Activated naive CD8-positive, alpha-beta T cell (primary cell): ENCODE measurements around the gene SFXN2.

Source experiments
- H3K27ac Mint-ChIP-seq: one replicate; pipeline ENCODE4 v1.8.0; 2021; ENCODE audit warnings: mixed read lengths
- H3K27me3 Mint-ChIP-seq: one replicate; pipeline ENCODE4 v1.8.0; 2021; ENCODE audit warnings: mixed read lengths
- H3K36me3 Mint-ChIP-seq: one replicate; pipeline ENCODE4 v1.8.0; 2021; ENCODE audit warnings: mixed read lengths
- H3K4me1 Mint-ChIP-seq: one replicate; pipeline ENCODE4 v1.8.0; 2021; ENCODE audit warnings: low read depth, mixed read lengths
- H3K4me3 Mint-ChIP-seq: one replicate; pipeline ENCODE4 v1.8.0; 2021; ENCODE audit warnings: mild to moderate bottlenecking, mixed read lengths
- H3K9me3 Mint-ChIP-seq: one replicate; pipeline ENCODE4 v1.8.0; 2021; ENCODE audit warnings: low read depth, mixed read lengths

Gene SFXN2

GRCh38 chr10:102767428-102768160, 53.2 kb downstream of the SFXN2 start:
- H3K36me3 Mint-ChIP-seq, result peaks cover 7% of the 10 kb centered on the region
- no peaks in the 10 kb centered on the region for H3K9me3 Mint-ChIP-seq
- no peaks in the 10 kb centered on the region for H3K27me3 Mint-ChIP-seq
- H3K4me1 Mint-ChIP-seq, result peaks cover 44% of the 10 kb centered on the region
- H3K4me3 Mint-ChIP-seq, result no peak overlapping the region
- H3K27ac Mint-ChIP-seq, result no peak overlapping the region

- H3K9me3 Mint-ChIP-seq, result no peaks in the 10 kb centered on the region
- no peaks in the 10 kb centered on the region for H3K27me3 Mint-ChIP-seq
- H3K4me1 Mint-ChIP-seq, result peaks cover 60% of the 10 kb centered on the region
- no peak overlapping the region for H3K4me3 Mint-ChIP-seq
- H3K27ac Mint-ChIP-seq, result peak overlapping the region; percentile 18
- peaks cover 7% of the 10 kb centered on the region for H3K36me3 Mint-ChIP-seq
Measured at GRCh38 chr10:102769375-102770107, 55.1 kb downstream of the SFXN2 start.

- peaks cover 60% of the 10 kb centered on the region for H3K4me1 Mint-ChIP-seq
- H3K27ac Mint-ChIP-seq, result peak overlapping the region; percentile 46
- H3K4me3 Mint-ChIP-seq, result no peak overlapping the region
- peaks cover 7% of the 10 kb centered on the region for H3K36me3 Mint-ChIP-seq
- no peaks in the 10 kb centered on the region for H3K9me3 Mint-ChIP-seq
- no peaks in the 10 kb centered on the region for H3K27me3 Mint-ChIP-seq
Measured at GRCh38 chr10:102770108-102770482, 55.7 kb downstream of the SFXN2 start.

- H3K4me3 Mint-ChIP-seq, result no peak overlapping the region
- H3K36me3 Mint-ChIP-seq, result peaks cover 4% of the 10 kb centered on the region
- H3K4me1 Mint-ChIP-seq, result peaks cover 61% of the 10 kb centered on the region
- no peak overlapping the region for H3K27ac Mint-ChIP-seq
- no peaks in the 10 kb centered on the region for H3K9me3 Mint-ChIP-seq
- no peaks in the 10 kb centered on the region for H3K27me3 Mint-ChIP-seq
Measured at GRCh38 chr10:102770792-102771191, 56.4 kb downstream of the SFXN2 start.

GRCh38 chr10:102773320-102773719, 58.9 kb downstream of the SFXN2 start:
- peaks cover 69% of the 10 kb centered on the region for H3K4me1 Mint-ChIP-seq
- no peaks in the 10 kb centered on the region for H3K27me3 Mint-ChIP-seq
- no peaks in the 10 kb centered on the region for H3K9me3 Mint-ChIP-seq
- H3K36me3 Mint-ChIP-seq, result peaks cover 2% of the 10 kb centered on the region
- H3K4me3 Mint-ChIP-seq, result no peak overlapping the region
- H3K27ac Mint-ChIP-seq, result no peak overlapping the region

- H3K9me3 Mint-ChIP-seq, result no peaks in the 10 kb centered on the region
- no peak overlapping the region for H3K4me3 Mint-ChIP-seq
- H3K36me3 Mint-ChIP-seq, result peaks cover 2% of the 10 kb centered on the region
- H3K4me1 Mint-ChIP-seq, result peaks cover 73% of the 10 kb centered on the region
- H3K27ac Mint-ChIP-seq, result no peak overlapping the region
- no peaks in the 10 kb centered on the region for H3K27me3 Mint-ChIP-seq
Measured at GRCh38 chr10:102773986-102774385, 59.5 kb downstream of the SFXN2 start.

GRCh38 chr10:102775201-102775934, 60.9 kb downstream of the SFXN2 start:
- H3K4me3 Mint-ChIP-seq, result peak overlapping the region; percentile 46

GRCh38 chr10:102775935-102776669, 61.7 kb downstream of the SFXN2 start:
- no peaks in the 10 kb centered on the region for H3K27me3 Mint-ChIP-seq
- peak overlapping the region; percentile 38 for H3K27ac Mint-ChIP-seq
- no peaks in the 10 kb centered on the region for H3K9me3 Mint-ChIP-seq
- H3K4me1 Mint-ChIP-seq, result peaks cover 71% of the 10 kb centered on the region
- peaks cover 4% of the 10 kb centered on the region for H3K36me3 Mint-ChIP-seq
- H3K4me3 Mint-ChIP-seq, result peak overlapping the region; percentile 61

More at GRCh38 chr10:102775201-102775934, 60.9 kb downstream of the SFXN2 start:
- peaks cover 4% of the 10 kb centered on the region for H3K36me3 Mint-ChIP-seq
- H3K9me3 Mint-ChIP-seq, result no peaks in the 10 kb centered on the region
- H3K27me3 Mint-ChIP-seq, result no peaks in the 10 kb centered on the region
- H3K27ac Mint-ChIP-seq, result peak overlapping the region; percentile 8
- peaks cover 69% of the 10 kb centered on the region for H3K4me1 Mint-ChIP-seq

- H3K36me3 Mint-ChIP-seq, result peaks cover 4% of the 10 kb centered on the region
- peak overlapping the region; percentile 10 for H3K27ac Mint-ChIP-seq
- no peaks in the 10 kb centered on the region for H3K27me3 Mint-ChIP-seq
- H3K4me1 Mint-ChIP-seq, result peaks cover 75% of the 10 kb centered on the region
- no peaks in the 10 kb centered on the region for H3K9me3 Mint-ChIP-seq
- H3K4me3 Mint-ChIP-seq, result no peak overlapping the region
Measured at GRCh38 chr10:102776779-102777456, 62.5 kb downstream of the SFXN2 start.

- Mint-ChIP-seq H3K9me3 (no peaks in the 10 kb centered on the region), H3K27me3 (no peaks in the 10 kb centered on the region), H3K27ac (no peak overlapping the region), H3K36me3 (peaks cover 4% of the 10 kb centered on the region), H3K4me3 (peak overlapping the region; percentile 4), H3K4me1 (peaks cover 77% of the 10 kb centered on the region)
Measured at GRCh38 chr10:102777711-102778453, 63.4 kb downstream of the SFXN2 start.

- Mint-ChIP-seq H3K36me3 (peaks cover 4% of the 10 kb centered on the region), H3K27ac (no peak overlapping the region), H3K4me3 (no peak overlapping the region), H3K9me3 (no peaks in the 10 kb centered on the region), H3K27me3 (no peaks in the 10 kb centered on the region), H3K4me1 (peaks cover 76% of the 10 kb centered on the region)
Measured at GRCh38 chr10:102778781-102779180, 64.3 kb downstream of the SFXN2 start.

GRCh38 chr10:102779680-102780526, 65.5 kb downstream of the SFXN2 start:
- H3K4me1 Mint-ChIP-seq, result peaks cover 71% of the 10 kb centered on the region
- peaks cover 4% of the 10 kb centered on the region for H3K36me3 Mint-ChIP-seq
- H3K27ac Mint-ChIP-seq, result peak overlapping the region; percentile 24

GRCh38 chr10:102780527-102780808, 66.0 kb downstream of the SFXN2 start:
- H3K27ac Mint-ChIP-seq, result no peak overlapping the region
- H3K9me3 Mint-ChIP-seq, result no peaks in the 10 kb centered on the region
- H3K36me3 Mint-ChIP-seq, result peaks cover 4% of the 10 kb centered on the region
- H3K27me3 Mint-ChIP-seq, result no peaks in the 10 kb centered on the region
- H3K4me3 Mint-ChIP-seq, result no peak overlapping the region
- H3K4me1 Mint-ChIP-seq, result peaks cover 66% of the 10 kb centered on the region

More at GRCh38 chr10:102779680-102780526, 65.5 kb downstream of the SFXN2 start:
- Mint-ChIP-seq H3K9me3 (no peaks in the 10 kb centered on the region), H3K27me3 (no peaks in the 10 kb centered on the region), H3K4me3 (no peak overlapping the region)
